ENCODE results near the gene IGSF23.

Gene IGSF23

DNA sequence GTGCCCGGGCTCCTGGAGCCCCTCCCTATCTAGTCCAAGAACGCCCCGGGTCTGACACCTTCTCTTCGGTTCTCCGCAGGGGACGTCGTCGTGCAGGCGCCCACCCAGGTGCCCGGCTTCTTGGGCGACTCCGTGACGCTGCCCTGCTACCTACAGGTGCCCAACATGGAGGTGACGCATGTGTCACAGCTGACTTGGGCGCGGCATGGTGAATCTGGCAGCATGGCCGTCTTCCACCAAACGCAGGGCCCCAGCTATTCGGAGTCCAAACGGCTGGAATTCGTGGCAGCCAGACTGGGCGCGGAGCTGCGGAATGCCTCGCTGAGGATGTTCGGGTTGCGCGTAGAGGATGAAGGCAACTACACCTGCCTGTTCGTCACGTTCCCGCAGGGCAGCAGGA is 33.8 kb downstream of the IGSF23 start:
- no peak overlapping the region for H3K27ac ChIP-seq (ENCODE audit: insufficient read depth, low read length, poor library complexity, severe bottlenecking)
- peaks cover 9% of the 10 kb centered on the region for H3K27me3 ChIP-seq (replicated peaks; ENCODE audit: control insufficient read depth, insufficient read depth, low read length, poor library complexity, severe bottlenecking)
- no peaks in the 10 kb centered on the region for H3K4me1 ChIP-seq (ENCODE audit: control insufficient read depth, insufficient read depth, low read length, poor library complexity, severe bottlenecking)
- H3K36me3 ChIP-seq (ENCODE audit: control insufficient read depth, insufficient read depth, low read length), result no peaks in the 10 kb centered on the region
- no peak for DNase-seq
- H3K4me3 ChIP-seq (ENCODE audit: insufficient read depth, low read depth, low read length, poor library complexity, severe bottlenecking), result no peak overlapping the region
- no peaks in the 10 kb centered on the region for H3K9me3 ChIP-seq (ENCODE audit: control insufficient read depth, low read length)

DNA sequence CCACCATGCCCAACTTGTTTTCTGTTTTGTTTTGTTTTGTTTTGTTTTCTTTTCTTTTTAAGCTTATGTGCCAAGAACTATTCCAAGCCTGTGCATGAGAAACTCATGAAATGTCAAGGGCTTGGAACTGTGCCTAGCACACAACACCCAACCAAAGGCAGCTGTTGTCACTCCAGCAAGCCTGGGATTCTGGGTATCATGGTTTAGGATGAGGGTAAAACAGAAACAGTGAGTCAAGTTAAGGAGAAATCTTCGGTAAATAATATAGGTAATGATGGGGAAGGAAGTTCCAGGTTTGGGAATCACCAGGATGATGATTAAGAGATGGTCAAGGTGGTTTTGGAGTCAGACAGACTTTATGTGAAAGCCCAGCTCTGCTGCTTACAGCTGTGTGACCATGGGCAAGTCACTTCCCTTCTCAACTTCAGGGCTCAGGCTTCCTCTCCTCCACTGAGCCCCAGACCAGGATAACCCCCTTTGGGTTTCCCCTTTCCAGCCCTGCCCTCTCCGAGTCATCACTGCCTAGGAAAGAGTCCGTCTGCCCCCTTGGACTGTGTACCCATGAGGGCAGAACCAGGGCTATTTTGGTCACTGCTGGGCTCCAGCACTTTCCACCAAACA is 35.4 kb downstream of the IGSF23 start:
- no peaks in the 10 kb centered on the region for H3K36me3 ChIP-seq (ENCODE audit: control insufficient read depth, insufficient read depth, low read length)
- H3K27ac ChIP-seq (ENCODE audit: insufficient read depth, low read length, poor library complexity, severe bottlenecking), result no peak overlapping the region

GRCh38 chr19:44649578-44650145 is 36.3 kb downstream of the IGSF23 start:
- Histone ChIP-seq H3K27ac (ENCODE audit: insufficient read depth, low read length, poor library complexity, severe bottlenecking) (no peak overlapping the region), H3K4me3 (ENCODE audit: insufficient read depth, low read depth, low read length, poor library complexity, severe bottlenecking) (no peak overlapping the region), H3K36me3 (ENCODE audit: control insufficient read depth, insufficient read depth, low read length) (no peaks in the 10 kb centered on the region), H3K27me3 (replicated peaks; ENCODE audit: control insufficient read depth, insufficient read depth, low read length, poor library complexity, severe bottlenecking) (peaks cover 9% of the 10 kb centered on the region), H3K9me3 (ENCODE audit: control insufficient read depth, low read length) (no peaks in the 10 kb centered on the region), H3K4me1 (ENCODE audit: control insufficient read depth, insufficient read depth, low read length, poor library complexity, severe bottlenecking) (no peaks in the 10 kb centered on the region)
- DNase-seq, result no peak

More for the DNA sequence above, 35.4 kb downstream of the IGSF23 start:
- no peaks in the 10 kb centered on the region for H3K9me3 ChIP-seq (ENCODE audit: control insufficient read depth, low read length)
- H3K27me3 ChIP-seq (replicated peaks; ENCODE audit: control insufficient read depth, insufficient read depth, low read length, poor library complexity, severe bottlenecking), result peaks cover 9% of the 10 kb centered on the region
- no peak overlapping the region for H3K4me3 ChIP-seq (ENCODE audit: insufficient read depth, low read depth, low read length, poor library complexity, severe bottlenecking)
- DNase-seq, result no peak
- H3K4me1 ChIP-seq (ENCODE audit: control insufficient read depth, insufficient read depth, low read length, poor library complexity, severe bottlenecking), result no peaks in the 10 kb centered on the region

DNA sequence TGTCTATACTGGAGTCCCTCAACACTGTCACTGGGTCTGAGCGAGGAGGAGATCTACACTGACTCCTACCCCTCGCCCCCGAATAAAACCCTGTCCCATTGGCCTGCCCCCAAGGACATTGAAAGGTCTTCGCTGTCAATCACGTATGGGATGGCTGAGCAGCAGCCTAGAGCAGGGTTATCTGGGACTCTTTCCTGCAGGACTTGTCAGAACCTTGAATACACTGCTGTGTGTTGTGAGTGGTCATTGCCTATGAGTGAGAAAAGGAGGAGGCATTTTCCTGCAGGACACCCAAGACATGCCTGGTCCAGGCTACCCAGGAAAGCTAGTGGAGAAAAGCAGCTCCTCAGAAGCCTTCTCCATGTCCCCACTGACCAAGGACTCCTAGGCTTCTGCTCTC is 40.0 kb downstream of the IGSF23 start:
- Histone ChIP-seq H3K27me3 (replicated peaks; ENCODE audit: control insufficient read depth, insufficient read depth, low read length, poor library complexity, severe bottlenecking) (no peaks in the 10 kb centered on the region), H3K27ac (ENCODE audit: insufficient read depth, low read length, poor library complexity, severe bottlenecking) (no peak overlapping the region), H3K9me3 (ENCODE audit: control insufficient read depth, low read length) (no peaks in the 10 kb centered on the region), H3K4me1 (ENCODE audit: control insufficient read depth, insufficient read depth, low read length, poor library complexity, severe bottlenecking) (no peaks in the 10 kb centered on the region), H3K4me3 (ENCODE audit: insufficient read depth, low read depth, low read length, poor library complexity, severe bottlenecking) (no peak overlapping the region), H3K36me3 (ENCODE audit: control insufficient read depth, insufficient read depth, low read length) (no peaks in the 10 kb centered on the region)
- no peak for DNase-seq

DNA sequence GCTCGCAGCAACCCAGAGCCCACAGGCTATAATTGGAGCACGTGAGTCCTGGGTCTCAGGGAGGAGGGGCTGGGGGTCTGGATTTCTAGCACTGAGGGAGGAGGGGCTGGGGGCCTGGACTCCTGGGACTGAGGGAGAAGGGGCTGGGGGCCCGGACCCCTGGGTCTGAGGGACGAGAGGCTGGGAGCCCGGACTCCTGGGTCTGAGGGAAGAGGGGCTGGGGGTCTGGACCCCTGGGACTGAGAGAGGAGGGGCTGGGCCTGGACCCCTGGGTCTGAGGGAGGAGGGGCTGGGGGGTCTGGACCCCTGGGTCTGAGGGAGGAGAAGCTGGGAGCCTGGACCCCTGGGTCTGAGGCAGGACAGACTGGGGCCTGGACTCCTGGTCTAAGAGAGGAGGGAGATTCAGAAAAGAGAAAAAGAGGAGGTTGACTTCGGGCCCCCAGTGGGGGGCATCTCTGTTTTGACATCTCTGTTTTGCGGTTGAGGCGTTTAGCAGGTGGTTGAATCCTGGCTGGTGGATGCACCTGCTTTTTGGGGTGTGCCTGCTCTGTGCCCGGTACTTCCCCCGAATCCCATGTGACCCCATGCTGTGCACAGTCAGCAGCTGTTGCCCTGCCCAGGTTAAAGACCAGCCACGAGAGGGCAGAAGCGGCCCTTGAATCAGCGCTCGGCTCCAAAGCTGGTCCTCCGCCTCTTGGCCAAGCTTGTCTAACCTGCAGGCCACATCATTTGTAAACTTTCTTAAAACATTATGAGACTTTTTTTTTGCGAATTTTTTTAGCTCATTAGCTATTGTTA is 40.8 kb downstream of the IGSF23 start:
- peak; percentile 24 to 56 (median 41) for DNase-seq
- no peak overlapping the region for H3K4me3 ChIP-seq (ENCODE audit: insufficient read depth, low read depth, low read length, poor library complexity, severe bottlenecking)
- no peaks in the 10 kb centered on the region for H3K36me3 ChIP-seq (ENCODE audit: control insufficient read depth, insufficient read depth, low read length)
- H3K27ac ChIP-seq (ENCODE audit: insufficient read depth, low read length, poor library complexity, severe bottlenecking), result no peak overlapping the region
- no peaks in the 10 kb centered on the region for H3K9me3 ChIP-seq (ENCODE audit: control insufficient read depth, low read length)
- no peaks in the 10 kb centered on the region for H3K27me3 ChIP-seq (replicated peaks; ENCODE audit: control insufficient read depth, insufficient read depth, low read length, poor library complexity, severe bottlenecking)
- H3K4me1 ChIP-seq (ENCODE audit: control insufficient read depth, insufficient read depth, low read length, poor library complexity, severe bottlenecking), result no peaks in the 10 kb centered on the region

DNA sequence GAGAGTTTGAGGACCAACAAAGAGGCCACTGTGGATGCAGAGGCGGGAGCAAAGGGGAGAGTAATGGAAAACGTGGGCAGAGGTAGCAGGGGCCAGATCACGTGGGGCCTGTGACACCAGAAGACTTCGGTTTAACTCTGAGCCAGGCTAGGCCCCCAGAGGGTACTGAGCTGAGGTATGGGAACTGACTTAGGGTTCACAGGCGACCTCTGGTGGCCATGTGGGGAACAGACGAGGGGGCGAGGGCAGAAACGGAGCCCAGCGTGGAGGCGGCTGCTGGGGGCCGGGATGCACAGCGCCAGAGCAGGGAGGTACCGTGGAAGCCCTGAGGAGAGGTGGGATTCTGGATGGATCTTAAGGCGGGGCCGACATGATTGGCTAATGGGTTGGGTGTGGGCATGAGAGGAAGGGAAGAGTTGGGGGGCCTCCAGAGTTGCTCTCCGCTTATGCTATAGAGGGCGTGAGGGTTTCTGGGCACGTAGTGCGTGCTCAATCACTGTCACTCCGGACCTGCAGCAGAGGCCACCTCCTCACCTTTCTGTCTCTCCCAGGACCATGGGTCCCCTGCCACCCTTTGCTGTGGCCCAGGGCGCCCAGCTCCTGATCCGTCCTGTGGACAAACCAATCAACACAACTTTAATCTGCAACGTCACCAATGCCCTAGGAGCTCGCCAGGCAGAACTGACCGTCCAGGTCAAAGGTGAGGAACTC is 44.0 kb downstream of the IGSF23 start:
- no peaks in the 10 kb centered on the region for H3K9me3 ChIP-seq (ENCODE audit: control insufficient read depth, low read length)
- no peak overlapping the region for H3K27ac ChIP-seq (ENCODE audit: insufficient read depth, low read length, poor library complexity, severe bottlenecking)
- no peaks in the 10 kb centered on the region for H3K4me1 ChIP-seq (ENCODE audit: control insufficient read depth, insufficient read depth, low read length, poor library complexity, severe bottlenecking)
- no peaks in the 10 kb centered on the region for H3K27me3 ChIP-seq (replicated peaks; ENCODE audit: control insufficient read depth, insufficient read depth, low read length, poor library complexity, severe bottlenecking)
- no peaks in the 10 kb centered on the region for H3K36me3 ChIP-seq (ENCODE audit: control insufficient read depth, insufficient read depth, low read length)
- peak; percentile 9 to 31 (median 22) for DNase-seq
- no peak overlapping the region for H3K4me3 ChIP-seq (ENCODE audit: insufficient read depth, low read depth, low read length, poor library complexity, severe bottlenecking)

DNA sequence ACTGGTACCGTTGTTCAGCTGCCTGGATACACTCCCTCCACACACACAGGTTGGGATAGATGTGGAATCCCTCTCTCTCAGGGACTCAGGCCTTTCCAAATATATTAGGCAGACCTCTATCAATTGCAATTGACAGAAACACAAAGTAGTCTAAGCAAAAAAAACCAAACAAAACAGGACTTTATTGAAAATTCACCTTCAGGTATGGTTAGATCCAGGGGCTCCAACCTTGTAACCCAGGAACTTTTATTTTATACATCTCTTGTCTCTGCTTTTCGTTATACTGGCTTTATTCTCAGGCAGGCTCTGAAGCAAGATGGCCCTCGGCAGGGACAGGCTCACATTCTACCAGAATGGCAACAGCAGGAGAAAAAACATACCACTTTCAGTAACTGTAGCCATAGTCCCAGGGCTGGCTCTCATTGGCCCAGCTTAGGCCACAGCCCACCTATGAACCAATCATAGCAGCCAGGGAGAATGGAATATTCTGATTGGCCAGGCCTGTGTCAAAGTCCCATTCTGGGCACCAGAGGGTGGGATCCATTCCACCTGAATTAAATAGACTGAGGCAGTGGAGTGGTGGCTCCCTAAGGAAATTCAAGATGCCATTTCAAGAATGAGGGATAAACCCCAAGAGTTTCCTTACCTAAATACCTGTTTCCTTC is 44.8 kb downstream of the IGSF23 start:
- no peak overlapping the region for H3K27ac ChIP-seq (ENCODE audit: insufficient read depth, low read length, poor library complexity, severe bottlenecking)
- no peak for DNase-seq

DNA sequence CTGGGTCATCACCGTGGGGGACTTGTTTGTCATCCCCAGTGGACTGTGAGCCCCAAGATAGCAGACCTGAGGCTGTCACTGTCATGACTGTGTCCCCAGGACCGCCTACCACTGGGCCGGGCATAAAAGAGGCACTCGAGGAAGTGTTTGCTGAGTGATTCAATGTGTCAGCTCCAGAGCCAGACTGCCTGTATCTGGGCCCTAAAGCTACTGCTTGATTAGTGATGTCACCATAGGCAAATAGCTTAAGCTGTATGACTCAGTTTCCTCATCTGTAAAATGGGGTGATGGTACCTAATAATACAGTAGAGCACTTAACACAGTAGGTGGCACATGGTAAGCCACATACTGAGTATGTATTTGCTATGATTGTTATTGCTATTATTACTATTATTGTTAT is 46.7 kb downstream of the IGSF23 start:
- no peaks in the 10 kb centered on the region for H3K27me3 ChIP-seq (replicated peaks; ENCODE audit: control insufficient read depth, insufficient read depth, low read length, poor library complexity, severe bottlenecking)
- no peak for DNase-seq
- H3K4me1 ChIP-seq (ENCODE audit: control insufficient read depth, insufficient read depth, low read length, poor library complexity, severe bottlenecking), result no peaks in the 10 kb centered on the region
- no peaks in the 10 kb centered on the region for H3K36me3 ChIP-seq (ENCODE audit: control insufficient read depth, insufficient read depth, low read length)
- H3K9me3 ChIP-seq (ENCODE audit: control insufficient read depth, low read length), result no peaks in the 10 kb centered on the region
- no peak overlapping the region for H3K27ac ChIP-seq (ENCODE audit: insufficient read depth, low read length, poor library complexity, severe bottlenecking)
- H3K4me3 ChIP-seq (ENCODE audit: insufficient read depth, low read depth, low read length, poor library complexity, severe bottlenecking), result no peak overlapping the region

More for the DNA sequence above, 44.8 kb downstream of the IGSF23 start:
- Histone ChIP-seq H3K4me1 (ENCODE audit: control insufficient read depth, insufficient read depth, low read length, poor library complexity, severe bottlenecking) (no peaks in the 10 kb centered on the region), H3K4me3 (ENCODE audit: insufficient read depth, low read depth, low read length, poor library complexity, severe bottlenecking) (no peak overlapping the region), H3K9me3 (ENCODE audit: control insufficient read depth, low read length) (no peaks in the 10 kb centered on the region), H3K36me3 (ENCODE audit: control insufficient read depth, insufficient read depth, low read length) (no peaks in the 10 kb centered on the region), H3K27me3 (replicated peaks; ENCODE audit: control insufficient read depth, insufficient read depth, low read length, poor library complexity, severe bottlenecking) (no peaks in the 10 kb centered on the region)

DNA sequence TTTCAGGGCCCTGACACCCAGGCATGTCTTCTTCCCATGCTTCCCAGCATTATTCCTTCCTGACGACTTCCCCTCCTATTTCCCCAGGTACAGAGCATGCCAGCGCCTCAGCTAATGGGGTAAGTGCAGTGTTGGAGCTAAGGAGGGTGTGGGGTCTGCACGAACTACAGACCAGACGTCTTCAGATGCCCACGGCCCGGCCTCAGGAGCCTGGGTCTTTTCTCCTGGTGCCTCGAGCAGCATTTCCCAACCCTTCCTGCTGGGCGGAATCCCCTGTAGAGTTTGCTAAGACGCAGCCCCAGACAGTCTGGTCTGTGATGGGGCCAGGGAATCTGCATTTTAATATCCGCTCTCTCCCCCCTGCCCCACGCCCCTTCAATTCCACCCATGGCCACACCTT is 47.8 kb downstream of the IGSF23 start:
- DNase-seq, result no peak
- H3K9me3 ChIP-seq (ENCODE audit: control insufficient read depth, low read length), result no peaks in the 10 kb centered on the region
- H3K4me3 ChIP-seq (ENCODE audit: insufficient read depth, low read depth, low read length, poor library complexity, severe bottlenecking), result no peak overlapping the region
- H3K4me1 ChIP-seq (ENCODE audit: control insufficient read depth, insufficient read depth, low read length, poor library complexity, severe bottlenecking), result no peaks in the 10 kb centered on the region
- no peak overlapping the region for H3K27ac ChIP-seq (ENCODE audit: insufficient read depth, low read length, poor library complexity, severe bottlenecking)
- no peaks in the 10 kb centered on the region for H3K36me3 ChIP-seq (ENCODE audit: control insufficient read depth, insufficient read depth, low read length)
- H3K27me3 ChIP-seq (replicated peaks; ENCODE audit: control insufficient read depth, insufficient read depth, low read length, poor library complexity, severe bottlenecking), result no peaks in the 10 kb centered on the region
